ENCODE data around the gene ATRAID. TPM values are rescaled to one million over a fixed set of nuclear protein-coding genes. Genes with fewer than 3 reads are reported as not detected.

ATRAID gene
- total RNA-seq, 1 experiment from 2014 or later = 108 TPM

- no peak overlapping the region for H2AK5ac ChIP-seq (ENCODE audit: insufficient read length, low read length)
- H3K27me3 ChIP-seq (ENCODE audit: insufficient read depth, low read length) = no peaks in the 10 kb centered on the region
- H4K5ac ChIP-seq (ENCODE audit: insufficient read length, low read depth, low read length) = no peak overlapping the region
- H3K9ac ChIP-seq (ENCODE audit: extremely low read depth, insufficient read length, low read length) = no peak overlapping the region
- no peaks in the 10 kb centered on the region; a peak in 1 of 5 replicates for H3K9me3 Mint-ChIP-seq
- H3K4me1 Mint-ChIP-seq = no peaks in the 10 kb centered on the region
- H4K91ac ChIP-seq (ENCODE audit: insufficient read length, low read depth, low read length) = no peak overlapping the region
- no peak overlapping the region for H3K27ac Mint-ChIP-seq
- H4K8ac ChIP-seq (replicated peaks; ENCODE audit: insufficient read length, low read depth, low read length) = no peak overlapping the region
- no peak overlapping the region for H3K14ac ChIP-seq (ENCODE audit: insufficient read depth, low read length)
- H3K4me1 ChIP-seq (ENCODE audit: insufficient read depth, low read length) = no peaks in the 10 kb centered on the region
- H3K36me3 Mint-ChIP-seq (ENCODE audit: insufficient read depth in 1 of 3, low read depth in 3 of 3) = no peaks in the 10 kb centered on the region
- H3K23ac ChIP-seq (ENCODE audit: insufficient read length, low read depth, low read length) = no peak overlapping the region
- H3K4me3 Mint-ChIP-seq = no peak overlapping the region
- H2BK120ac ChIP-seq (ENCODE audit: low read depth, low read length, poor library complexity, severe bottlenecking) = no peak overlapping the region
- TF ChIP-seq CTCF (conservative IDR thresholded peaks at IDR 0.05) = peak; percentile 78
- H2AFZ ChIP-seq (ENCODE audit: low read length) = no peak overlapping the region
- no peak overlapping the region for H3K18ac ChIP-seq (ENCODE audit: insufficient read length, low read depth, low read length)
- H3K27ac ChIP-seq (ENCODE audit: insufficient read length, low read depth, low read length) = no peak overlapping the region
- H3K4ac ChIP-seq (ENCODE audit: low read depth, low read length) = no peak overlapping the region
- H4K20me1 ChIP-seq (ENCODE audit: control insufficient read depth, insufficient read depth, insufficient read length) = no peaks in the 10 kb centered on the region
- H2BK5ac ChIP-seq (ENCODE audit: insufficient read length, low read length) = no peak overlapping the region
- H2BK15ac ChIP-seq (ENCODE audit: low read depth, low read length) = no peak overlapping the region
- H3K79me1 ChIP-seq (ENCODE audit: insufficient read depth, low read depth, low read length, poor library complexity, severe bottlenecking) = no peaks in the 10 kb centered on the region
- no peak overlapping the region for H3K56ac ChIP-seq (ENCODE audit: insufficient read length, low read depth, low read length)
- H3K27me3 Mint-ChIP-seq (ENCODE audit: low read depth) = no peaks in the 10 kb centered on the region; the same call in 1 of the 2 replicates
- no peaks in the 10 kb centered on the region for H3K79me2 ChIP-seq (ENCODE audit: insufficient read depth, low read length)
- H3K4me2 ChIP-seq (ENCODE audit: insufficient read depth, insufficient read length, low read length) = no peak overlapping the region
- H3K9me3 ChIP-seq (ENCODE audit: control insufficient read depth, low read depth, low read length) = no peaks in the 10 kb centered on the region
- H3K23me2 ChIP-seq (ENCODE audit: insufficient read length, low read depth, low read length, poor library complexity, severe bottlenecking) = no peaks in the 10 kb centered on the region
- H3T11ph ChIP-seq (ENCODE audit: low read length) = no peak overlapping the region
- peak; percentile 53 for DNase-seq
- no peak overlapping the region for H2BK20ac ChIP-seq (ENCODE audit: low read depth, low read length, poor library complexity, severe bottlenecking)
- no CpG with 5 or more reads among the region's 8 CpGs for WGBS (ENCODE audit: extremely low coverage, insufficient read length, low lambda C conversion rate)
- H2BK12ac ChIP-seq (ENCODE audit: insufficient read length, low read depth, low read length) = no peak overlapping the region
These were observed 20.6 kb upstream of the ATRAID start for GRCh38 chr2:27191070-27191829.
